Osteocyte (in vitro differentiated cells): ENCODE results near the gene MYO15B. TPM values are rescaled to one million over a fixed set of nuclear protein-coding genes. Genes with fewer than 3 reads are reported as not detected.

ENCODE experiments used
- DNase-seq: peaks from one replicate; pipeline ENCODE4 v3.0.0; 2021; ENCODE audit warnings: mixed read lengths; ENCODE audit not compliant: unreplicated experiment; ENCODE audit errors: extremely low spot score
- H3K27ac Mint-ChIP-seq: one replicate; pipeline ENCODE4 v1.8.0; 2021; ENCODE audit warnings: mild to moderate bottlenecking, mixed read lengths; ENCODE audit not compliant: unreplicated experiment
- H3K27me3 Mint-ChIP-seq: one replicate; pipeline ENCODE4 v1.8.0; 2021; ENCODE audit warnings: mixed read lengths; ENCODE audit not compliant: unreplicated experiment
- H3K36me3 Mint-ChIP-seq: one replicate; pipeline ENCODE4 v1.8.0; 2021; ENCODE audit warnings: mixed read lengths; ENCODE audit not compliant: unreplicated experiment
- H3K4me1 Mint-ChIP-seq: one replicate; pipeline ENCODE4 v1.8.0; 2021; ENCODE audit warnings: mixed read lengths; ENCODE audit not compliant: unreplicated experiment
- H3K4me3 Mint-ChIP-seq: one replicate; pipeline ENCODE4 v1.8.0; 2021; ENCODE audit warnings: mild to moderate bottlenecking, moderate library complexity, mixed read lengths; ENCODE audit not compliant: unreplicated experiment
- H3K9me3 Mint-ChIP-seq: one replicate; pipeline ENCODE4 v1.8.0; 2021; ENCODE audit warnings: mixed read lengths; ENCODE audit not compliant: unreplicated experiment
- total RNA-seq: library from RNA; stranded (reverse); gene quantifications from 2 replicates; pipeline ENCODE4 v1.2.1, GENCODE V29; 2021
- TF ChIP-seq, protein P1 (sequence below): fragments of 200-600 bp; sonication (generic); IDR thresholded peaks from 2 replicates; pipeline ENCODE4 v1.5.0; 2021; ENCODE audit warnings: antibody characterized with exemption, mild to moderate bottlenecking, moderate library complexity

The MYO15B gene
- total RNA-seq, 1 donor from 2014 or later, result 40.8 TPM

DNA sequence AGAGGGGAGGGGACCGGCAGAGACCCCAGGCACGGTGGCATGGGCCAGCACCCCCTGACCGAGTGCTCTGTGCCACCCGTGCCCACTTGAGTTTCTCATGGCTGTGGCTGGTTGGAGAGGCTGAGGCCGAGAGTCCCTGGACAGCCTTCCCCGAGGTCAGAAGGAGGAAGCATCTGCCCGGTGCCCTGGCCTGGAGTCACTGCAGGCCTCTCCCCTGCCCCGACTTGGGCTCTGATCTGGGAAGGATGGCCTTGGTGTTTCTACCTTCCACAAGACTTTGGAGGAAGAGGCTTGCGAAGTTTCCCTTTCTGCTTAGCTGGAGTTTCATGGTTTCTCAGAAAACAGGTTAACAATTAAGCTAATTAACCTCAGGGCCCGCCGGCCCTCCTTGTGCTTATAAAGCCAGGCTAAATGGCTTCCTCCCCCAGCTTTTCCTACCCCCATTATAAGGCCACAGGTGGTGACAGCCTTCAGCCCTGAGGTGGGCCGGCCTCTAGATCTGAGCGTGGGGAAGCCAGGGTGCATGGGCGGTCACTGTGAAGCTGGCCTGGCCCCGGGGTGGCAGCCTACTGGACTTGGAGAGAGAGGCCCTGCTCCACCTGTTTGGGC lies 44.8 kb upstream of the MYO15B start:
- Mint-ChIP-seq H3K27me3 (peaks cover 10% of the 10 kb centered on the region), H3K4me1 (no peaks in the 10 kb centered on the region), H3K36me3 (no peaks in the 10 kb centered on the region), H3K4me3 (no peak overlapping the region), H3K9me3 (no peaks in the 10 kb centered on the region), H3K27ac (no peak overlapping the region)
- TF ChIP-seq, protein P1, sequence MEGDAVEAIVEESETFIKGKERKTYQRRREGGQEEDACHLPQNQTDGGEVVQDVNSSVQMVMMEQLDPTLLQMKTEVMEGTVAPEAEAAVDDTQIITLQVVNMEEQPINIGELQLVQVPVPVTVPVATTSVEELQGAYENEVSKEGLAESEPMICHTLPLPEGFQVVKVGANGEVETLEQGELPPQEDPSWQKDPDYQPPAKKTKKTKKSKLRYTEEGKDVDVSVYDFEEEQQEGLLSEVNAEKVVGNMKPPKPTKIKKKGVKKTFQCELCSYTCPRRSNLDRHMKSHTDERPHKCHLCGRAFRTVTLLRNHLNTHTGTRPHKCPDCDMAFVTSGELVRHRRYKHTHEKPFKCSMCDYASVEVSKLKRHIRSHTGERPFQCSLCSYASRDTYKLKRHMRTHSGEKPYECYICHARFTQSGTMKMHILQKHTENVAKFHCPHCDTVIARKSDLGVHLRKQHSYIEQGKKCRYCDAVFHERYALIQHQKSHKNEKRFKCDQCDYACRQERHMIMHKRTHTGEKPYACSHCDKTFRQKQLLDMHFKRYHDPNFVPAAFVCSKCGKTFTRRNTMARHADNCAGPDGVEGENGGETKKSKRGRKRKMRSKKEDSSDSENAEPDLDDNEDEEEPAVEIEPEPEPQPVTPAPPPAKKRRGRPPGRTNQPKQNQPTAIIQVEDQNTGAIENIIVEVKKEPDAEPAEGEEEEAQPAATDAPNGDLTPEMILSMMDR, result no peak
- no peak for DNase-seq

DNA sequence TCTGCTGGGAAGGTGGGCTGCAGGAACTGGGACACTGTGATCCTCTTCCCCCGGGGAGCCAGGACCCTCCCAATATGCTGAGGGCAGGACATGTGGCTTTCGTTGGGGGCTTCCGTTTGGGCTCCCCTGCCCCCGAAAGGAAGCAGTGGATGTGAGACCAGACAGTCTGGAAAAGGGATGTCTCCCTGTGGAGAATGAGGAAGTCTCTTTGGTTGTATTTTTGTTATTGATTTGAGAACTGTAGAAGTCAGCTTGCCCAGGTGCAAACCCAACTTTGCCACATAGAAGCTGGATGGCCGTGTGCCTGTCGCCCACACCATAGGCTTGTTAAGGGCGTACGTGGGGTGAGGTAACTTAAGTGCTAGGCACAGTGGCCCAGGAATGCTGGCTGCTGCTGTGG lies 43.4 kb upstream of the MYO15B start:
- Mint-ChIP-seq H3K27ac (no peak overlapping the region), H3K27me3 (peaks cover 10% of the 10 kb centered on the region), H3K4me3 (no peak overlapping the region), H3K4me1 (peaks cover 2% of the 10 kb centered on the region), H3K9me3 (no peaks in the 10 kb centered on the region), H3K36me3 (no peaks in the 10 kb centered on the region)
- TF ChIP-seq, protein P1, result no peak
- no peak for DNase-seq

DNA sequence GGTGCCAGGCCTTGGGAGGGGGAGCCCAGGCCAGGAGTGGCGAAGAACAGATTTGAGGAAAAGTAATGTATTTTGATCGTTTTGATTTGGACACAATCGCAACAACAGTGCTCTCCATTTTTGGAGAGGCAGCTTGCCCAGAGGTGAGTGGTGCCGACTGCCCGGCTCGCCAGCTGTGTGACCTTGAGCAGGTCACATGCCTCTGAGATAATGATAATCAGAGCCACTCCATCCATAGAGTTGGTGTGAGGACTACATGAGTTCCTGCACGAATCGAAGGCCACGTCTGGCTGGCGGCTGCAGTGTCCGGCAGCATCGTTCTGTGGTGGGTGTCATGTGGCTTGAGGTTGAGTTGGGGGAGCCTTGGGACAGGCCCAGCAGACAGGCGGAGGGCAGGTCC lies 41.4 kb upstream of the MYO15B start:
- H3K4me3 Mint-ChIP-seq, result no peak overlapping the region
- TF ChIP-seq, protein P1, result no peak

DNA sequence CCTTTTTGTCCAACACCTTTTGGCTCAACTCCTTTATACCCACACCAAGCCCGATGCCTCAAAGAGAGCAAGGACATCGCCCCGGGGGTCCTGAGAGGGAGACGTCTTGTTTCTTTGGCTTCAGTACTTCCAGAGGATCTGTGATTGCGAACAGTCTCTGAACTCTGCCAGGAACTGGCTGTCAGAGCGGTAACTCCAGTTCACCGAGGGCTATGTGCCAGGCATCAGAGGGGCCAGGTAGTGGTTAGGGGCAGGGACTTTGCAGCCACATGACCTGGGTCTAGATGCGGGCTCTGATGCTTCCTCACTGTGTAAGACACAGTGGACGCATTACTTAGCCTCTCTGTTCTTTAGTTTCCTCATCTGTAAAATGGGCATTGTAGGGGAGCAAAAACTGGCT lies 40.5 kb upstream of the MYO15B start:
- Mint-ChIP-seq H3K4me1 (peaks cover 6% of the 10 kb centered on the region), H3K9me3 (no peaks in the 10 kb centered on the region), H3K4me3 (no peak overlapping the region), H3K27me3 (peaks cover 7% of the 10 kb centered on the region), H3K36me3 (no peaks in the 10 kb centered on the region), H3K27ac (no peak overlapping the region)
- TF ChIP-seq, protein P1, result no peak
- DNase-seq, result no peak

More for the DNA sequence above, 41.4 kb upstream of the MYO15B start:
- DNase-seq, result no peak
- peaks cover 10% of the 10 kb centered on the region for H3K27me3 Mint-ChIP-seq
- H3K27ac Mint-ChIP-seq, result no peak overlapping the region
- peaks cover 6% of the 10 kb centered on the region for H3K4me1 Mint-ChIP-seq
- H3K36me3 Mint-ChIP-seq, result no peaks in the 10 kb centered on the region
- H3K9me3 Mint-ChIP-seq, result no peaks in the 10 kb centered on the region

DNA sequence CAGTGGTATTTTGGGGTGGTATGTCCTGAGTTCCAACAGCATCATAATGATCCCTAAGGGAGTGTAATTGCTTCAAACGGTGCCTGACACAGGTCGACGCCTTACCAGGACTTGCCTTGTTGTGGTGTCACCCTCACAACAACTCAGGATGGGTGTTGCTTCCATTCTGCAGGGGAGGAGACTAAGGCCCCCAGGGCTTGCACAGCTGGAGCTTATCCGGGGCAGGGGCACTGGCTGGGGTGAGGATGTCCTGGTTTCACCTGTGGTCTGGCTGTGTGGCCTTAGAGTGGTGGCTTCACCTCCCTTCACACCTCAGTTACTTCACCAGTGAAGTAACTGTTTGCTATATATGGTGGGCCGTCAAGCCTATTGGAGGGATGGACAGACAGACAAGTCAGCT lies 38.8 kb upstream of the MYO15B start:
- H3K36me3 Mint-ChIP-seq, result no peaks in the 10 kb centered on the region
- no peak for DNase-seq
- TF ChIP-seq, protein P1, result no peak
- H3K4me1 Mint-ChIP-seq, result peaks cover 18% of the 10 kb centered on the region
- no peak overlapping the region for H3K27ac Mint-ChIP-seq
- H3K4me3 Mint-ChIP-seq, result no peak overlapping the region
- H3K27me3 Mint-ChIP-seq, result peaks cover 5% of the 10 kb centered on the region
- no peaks in the 10 kb centered on the region for H3K9me3 Mint-ChIP-seq
